Ramos (cell line): Measurements from ENCODE around the gene PARP12.

Experiments used
- in situ Hi-C: fragments of 300-500 bp; cut with MboI; formaldehyde crosslinking; loops from one replicate; pipeline ENCODE4 v1.14.3; 2022; ENCODE audit warnings: low sequenced_read_pairs; ENCODE audit not compliant: unreplicated experiment

PARP12 gene

GRCh38 chr7:140039896-140040295 lies 22.9 kb downstream of the PARP12 start:
- in situ Hi-C loops: no loop called here

GRCh38 chr7:140039066-140039465 lies 23.7 kb downstream of the PARP12 start:
- in situ Hi-C loops: no loop called here

GRCh38 chr7:140036224-140036962 lies 26.4 kb downstream of the PARP12 start:
- in situ Hi-C loops: no loop called here

GRCh38 chr7:140035400-140036223 lies 27.1 kb downstream of the PARP12 start:
- in situ Hi-C loops: no loop called here

GRCh38 chr7:140034421-140034820 lies 28.3 kb downstream of the PARP12 start:
- in situ Hi-C loops: no loop called here

GRCh38 chr7:140033779-140034363 lies 28.9 kb downstream of the PARP12 start:
- in situ Hi-C loops: no loop called here

GRCh38 chr7:140033036-140033435 lies 29.7 kb downstream of the PARP12 start:
- in situ Hi-C loops: no loop called here

- in situ Hi-C loops: no loop called here
These were observed 31.4 kb downstream of the PARP12 start for GRCh38 chr7:140031364-140031763.

GRCh38 chr7:140029072-140029471 lies 33.7 kb downstream of the PARP12 start:
- in situ Hi-C loops: no loop called here

- in situ Hi-C loops: no loop called here
These were observed 34.4 kb downstream of the PARP12 start for GRCh38 chr7:140028311-140028710.

GRCh38 chr7:140027858-140028257 lies 34.9 kb downstream of the PARP12 start:
- in situ Hi-C loops: no loop called here

- in situ Hi-C loops: no loop called here
These were observed 35.8 kb downstream of the PARP12 start for GRCh38 chr7:140026935-140027334.

GRCh38 chr7:140025814-140026433 lies 36.8 kb downstream of the PARP12 start:
- in situ Hi-C loops: no loop called here

GRCh38 chr7:140025241-140025640 lies 37.5 kb downstream of the PARP12 start:
- in situ Hi-C loops: no loop called here

GRCh38 chr7:140024585-140024984 lies 38.2 kb downstream of the PARP12 start:
- in situ Hi-C loops: no loop called here

- in situ Hi-C loops: no loop called here
These were observed 39.0 kb downstream of the PARP12 start for GRCh38 chr7:140023728-140024127.

- in situ Hi-C loops: no loop called here
These were observed 40.1 kb downstream of the PARP12 start for GRCh38 chr7:140022582-140023211.

GRCh38 chr7:140021603-140022002 lies 41.1 kb downstream of the PARP12 start:
- in situ Hi-C loops: no loop called here

- in situ Hi-C loops: no loop called here
These were observed 43.1 kb downstream of the PARP12 start for GRCh38 chr7:140019606-140020005.

- in situ Hi-C loops: no loop called here
These were observed 43.6 kb downstream of the PARP12 start for GRCh38 chr7:140019172-140019571.
